Nucleus accumbens (tissue), 56 donors: ENCODE data around the gene SPESP1.
"Not testable (repeated sequence)": the region's sequence is repeated elsewhere in the genome, so short reads cannot be mapped to it uniquely, and the experiment has no call there.

Experiments
- DNase-seq, 56 donors: peaks; one replicate each; lab custom pipeline; 2025; lab: John Stamatoyannopoulos, UW

SPESP1 gene

DNA sequence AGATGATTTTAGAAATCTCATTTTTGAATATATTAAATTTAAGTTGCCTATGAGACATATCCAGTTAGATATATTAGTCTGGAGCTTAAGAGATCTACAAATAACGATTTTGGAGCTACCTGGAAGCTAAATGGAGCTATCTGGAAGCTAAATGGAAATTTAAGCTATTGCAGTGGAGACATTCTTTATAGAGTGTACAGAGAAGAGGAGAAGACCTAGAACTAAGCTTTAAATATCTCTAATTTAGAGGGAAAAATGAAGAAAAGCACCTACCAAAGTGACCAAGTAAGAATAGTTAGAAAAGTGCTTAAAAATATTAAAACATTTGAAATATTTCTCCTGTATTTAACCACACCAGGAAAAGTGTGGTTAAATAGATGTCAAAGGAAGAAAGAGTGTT lies 28.3 kb downstream of the SPESP1 start:
- DNase-seq, result no peak

DNA sequence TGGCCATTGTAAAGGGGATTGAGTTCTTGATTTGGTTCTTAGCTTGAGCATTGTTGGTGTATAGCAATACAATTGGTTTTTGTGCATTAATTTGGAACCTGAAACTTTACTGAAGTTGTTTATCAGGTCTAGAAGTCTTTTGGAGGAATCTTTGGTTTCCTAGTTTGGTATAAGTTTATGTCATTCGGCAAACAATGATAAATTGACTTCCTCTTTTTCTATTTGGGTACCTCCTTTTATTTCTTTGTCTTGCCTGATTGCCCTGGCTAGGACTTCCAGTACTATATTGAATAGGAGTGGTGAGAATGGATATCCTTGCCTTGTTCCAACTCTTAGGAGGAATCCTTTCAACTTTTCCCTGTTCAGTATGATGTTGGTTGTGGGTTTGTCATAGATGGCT lies 32.1 kb downstream of the SPESP1 start:
- DNase-seq, result no peak

DNA sequence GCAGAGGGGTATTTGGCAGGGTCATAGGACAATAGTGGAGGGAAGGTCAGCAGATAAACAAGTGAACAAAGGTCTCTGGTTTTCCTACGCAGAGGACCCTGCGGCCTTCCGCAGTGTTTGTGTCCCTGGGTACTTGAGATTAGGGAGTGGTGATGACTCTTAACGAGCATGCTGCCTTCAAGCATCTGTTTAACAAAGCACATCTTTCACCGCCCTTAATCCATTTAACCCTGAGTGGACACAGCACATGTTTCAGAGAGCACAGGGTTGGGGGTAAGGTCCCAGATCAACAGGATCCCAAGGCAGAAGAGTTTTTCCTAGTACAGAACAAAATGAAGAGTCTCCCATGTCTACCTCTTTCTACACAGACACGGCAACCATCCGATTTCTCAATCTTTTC lies 33.4 kb downstream of the SPESP1 start:
- not testable (repeated sequence) for DNase-seq

DNA sequence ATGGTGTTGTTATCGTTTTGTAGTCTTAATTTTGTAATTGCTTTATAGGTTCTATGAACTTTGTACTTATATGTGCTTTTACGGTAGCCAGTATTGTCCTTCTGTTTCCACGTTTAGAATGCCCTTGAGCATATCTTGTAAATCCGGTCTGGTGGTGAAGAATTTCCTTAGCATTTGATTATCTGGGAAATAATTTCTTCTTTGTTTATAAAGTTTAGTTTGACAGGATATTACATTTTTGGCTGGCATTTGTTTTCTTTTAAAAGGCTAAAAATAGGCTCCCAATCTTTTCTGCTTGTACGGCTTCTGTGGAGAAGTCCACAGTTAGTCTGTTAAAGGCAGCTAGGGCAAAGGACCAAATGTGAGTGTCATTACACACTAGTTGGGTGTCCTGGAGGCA lies 36.7 kb downstream of the SPESP1 start:
- DNase-seq, result no peak

GRCh38 chr15:68967948-68968347 lies 37.6 kb downstream of the SPESP1 start:
- no peak for DNase-seq

- DNase-seq, result no peak
Observed at GRCh38 chr15:68969298-68969697, 39.0 kb downstream of the SPESP1 start.

DNA sequence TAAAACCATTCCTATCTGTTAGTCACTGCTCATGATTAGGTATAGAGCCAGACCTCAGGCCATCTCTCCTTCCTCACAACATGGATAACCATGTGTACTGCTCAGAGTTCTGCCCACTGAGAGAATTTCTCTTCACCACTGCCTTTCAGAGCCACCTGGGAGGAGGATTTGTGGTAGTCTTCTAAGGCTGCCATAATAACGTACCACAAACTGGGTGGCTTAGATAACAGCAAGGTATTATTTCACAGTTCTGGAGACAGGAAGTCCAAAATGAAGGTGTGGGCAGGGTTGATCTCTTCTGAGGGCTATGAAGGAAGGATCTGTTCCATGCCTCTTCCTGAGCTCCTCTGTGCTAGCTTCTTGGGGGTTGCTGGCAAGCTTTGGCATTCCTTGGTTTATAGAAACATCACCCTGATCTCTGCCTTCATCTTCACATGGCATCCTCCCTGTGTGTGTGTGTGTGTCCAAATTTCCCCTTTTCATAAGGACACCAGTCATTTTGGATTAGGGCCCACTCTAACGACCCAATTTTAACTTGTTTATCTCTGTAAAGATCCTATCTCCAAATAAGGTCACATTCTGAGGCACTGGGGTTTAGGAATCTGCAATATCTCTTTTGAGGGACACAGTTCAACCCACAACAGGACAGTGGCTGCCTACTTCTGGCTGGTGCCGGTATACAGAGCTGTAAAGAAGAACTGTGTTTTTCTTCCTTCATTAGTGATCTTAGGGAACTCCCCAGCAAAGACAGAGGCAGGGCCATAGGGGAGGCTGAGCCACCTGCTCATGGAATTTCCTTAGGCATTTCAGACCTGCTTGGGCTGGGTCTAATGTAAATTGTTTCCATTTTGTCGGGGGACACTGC lies 42.1 kb downstream of the SPESP1 start:
- DNase-seq, result no peak

GRCh38 chr15:68975651-68976160 lies 45.4 kb downstream of the SPESP1 start:
- DNase-seq, result not testable (repeated sequence)

- not testable (repeated sequence) for DNase-seq
Observed at GRCh38 chr15:68977426-68977825, 47.1 kb downstream of the SPESP1 start.

- DNase-seq, result no peak
Observed at GRCh38 chr15:68979006-68979405, 48.7 kb downstream of the SPESP1 start.

GRCh38 chr15:68979816-68980215 lies 49.5 kb downstream of the SPESP1 start:
- DNase-seq, result no peak

GRCh38 chr15:68980786-68981185 lies 50.5 kb downstream of the SPESP1 start:
- no peak for DNase-seq

DNA sequence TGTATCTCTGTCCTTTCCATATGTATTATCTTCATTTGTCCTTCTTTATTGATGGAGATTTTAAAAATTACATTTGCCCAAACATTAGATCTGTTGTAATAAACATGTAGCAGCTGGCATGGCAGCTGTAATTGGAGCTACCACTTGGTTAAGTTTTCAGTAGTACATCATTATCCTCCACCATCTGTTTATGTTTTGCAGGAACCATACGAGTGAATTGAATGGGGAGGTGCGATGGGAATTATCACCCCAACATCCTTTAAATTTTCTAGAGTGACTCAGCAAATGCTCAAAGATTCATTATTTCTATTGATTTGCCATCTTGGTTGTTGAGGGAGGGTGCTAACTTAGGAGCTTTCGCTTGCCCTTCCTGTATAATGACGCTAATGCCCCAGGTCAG lies 51.6 kb downstream of the SPESP1 start:
- DNase-seq, result no peak

GRCh38 chr15:68982976-68983563 lies 52.7 kb downstream of the SPESP1 start:
- DNase-seq, result no peak

DNA sequence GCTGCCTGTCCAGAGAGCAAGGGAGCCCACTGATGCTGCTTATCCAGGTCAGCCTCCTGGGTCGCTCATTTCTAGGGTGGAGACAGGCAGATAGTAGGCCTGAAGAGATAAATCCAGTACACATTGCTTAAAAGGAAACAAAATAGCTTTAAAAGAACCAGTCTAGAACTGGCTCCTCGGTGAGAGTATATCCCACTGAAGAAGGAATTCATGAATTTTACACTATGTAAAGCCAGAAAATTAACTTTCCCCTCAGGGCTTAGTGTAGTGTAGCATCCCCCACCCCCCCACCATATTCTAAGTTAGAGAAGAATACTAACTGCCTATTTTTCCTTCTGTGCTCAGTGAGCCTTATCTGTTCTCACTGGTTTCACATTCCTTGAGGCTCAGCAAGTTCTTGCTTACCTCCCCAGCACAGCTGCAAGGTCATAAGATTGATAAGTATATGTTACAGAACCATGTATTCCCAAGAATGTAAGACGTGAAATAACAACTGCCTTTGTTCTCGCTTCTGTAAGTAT lies 53.7 kb downstream of the SPESP1 start:
- DNase-seq, result no peak

GRCh38 chr15:68984586-68984985 lies 54.3 kb downstream of the SPESP1 start:
- DNase-seq, result no peak

DNA sequence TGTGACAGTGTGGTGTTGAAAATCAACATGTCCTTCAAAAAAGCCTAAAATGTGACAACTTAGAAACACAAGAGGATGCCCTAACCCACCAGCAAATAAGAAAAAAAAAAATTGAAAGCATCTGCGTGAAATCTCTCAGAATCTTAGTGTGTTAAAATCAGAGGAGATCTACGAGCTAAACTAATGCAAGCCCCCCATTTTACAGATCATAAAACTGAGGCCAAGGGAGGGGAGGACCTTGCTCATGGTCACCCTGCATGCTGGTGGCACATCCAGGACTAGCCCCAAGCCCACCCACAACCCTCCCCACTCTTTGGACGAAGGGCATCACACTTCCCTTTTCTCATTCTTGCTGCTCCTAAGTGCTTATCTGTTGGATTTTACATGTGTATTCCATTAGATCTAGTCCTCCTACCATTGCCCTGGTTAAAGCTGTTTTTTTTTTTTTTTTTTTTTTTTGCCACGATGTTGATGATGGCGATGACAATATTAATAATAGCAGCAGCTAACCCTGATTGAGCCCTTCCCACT lies 55.1 kb downstream of the SPESP1 start:
- DNase-seq, result no peak

- DNase-seq, result no peak
Observed at GRCh38 chr15:68986322-68986721, 56.0 kb downstream of the SPESP1 start.

DNA sequence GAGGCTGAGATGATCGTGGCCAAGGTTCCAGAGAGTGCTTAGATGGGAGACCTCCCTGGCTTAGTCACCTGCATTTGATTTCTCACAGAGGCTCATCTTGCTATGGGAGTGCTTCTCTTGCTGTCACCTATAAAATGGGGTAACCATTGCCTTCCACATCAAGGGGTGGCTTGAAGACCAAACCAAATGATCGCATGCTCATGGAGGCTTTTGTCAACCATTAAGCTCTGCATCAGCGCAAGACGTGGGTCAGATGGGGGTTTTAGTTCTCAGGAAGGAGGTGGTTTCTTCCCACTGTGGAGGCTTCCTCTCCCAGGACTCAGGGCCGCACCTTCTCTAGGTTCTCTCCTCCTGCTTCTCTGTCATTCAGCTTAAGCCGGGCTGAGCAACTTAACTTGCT lies 56.8 kb downstream of the SPESP1 start:
- DNase-seq, result no peak

DNA sequence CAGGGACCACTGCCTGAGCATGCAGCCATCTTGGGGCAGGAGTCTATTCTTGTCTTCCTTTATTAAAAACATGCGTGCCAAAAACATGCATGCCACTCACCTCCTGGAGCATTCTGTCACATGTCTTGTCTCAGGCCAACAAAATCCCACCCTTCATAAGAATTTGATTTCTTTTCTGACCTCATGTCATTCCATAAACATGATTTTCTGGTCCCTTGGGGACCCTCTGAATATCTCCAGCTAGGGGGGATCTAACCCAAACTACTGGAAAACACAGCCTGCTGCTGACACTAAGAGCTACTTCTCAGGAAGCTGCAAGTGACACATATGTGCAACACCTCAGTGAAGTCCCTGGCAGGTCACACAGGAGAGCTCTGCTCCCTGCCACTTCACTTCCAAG lies 57.4 kb downstream of the SPESP1 start:
- DNase-seq, result no peak

DNA sequence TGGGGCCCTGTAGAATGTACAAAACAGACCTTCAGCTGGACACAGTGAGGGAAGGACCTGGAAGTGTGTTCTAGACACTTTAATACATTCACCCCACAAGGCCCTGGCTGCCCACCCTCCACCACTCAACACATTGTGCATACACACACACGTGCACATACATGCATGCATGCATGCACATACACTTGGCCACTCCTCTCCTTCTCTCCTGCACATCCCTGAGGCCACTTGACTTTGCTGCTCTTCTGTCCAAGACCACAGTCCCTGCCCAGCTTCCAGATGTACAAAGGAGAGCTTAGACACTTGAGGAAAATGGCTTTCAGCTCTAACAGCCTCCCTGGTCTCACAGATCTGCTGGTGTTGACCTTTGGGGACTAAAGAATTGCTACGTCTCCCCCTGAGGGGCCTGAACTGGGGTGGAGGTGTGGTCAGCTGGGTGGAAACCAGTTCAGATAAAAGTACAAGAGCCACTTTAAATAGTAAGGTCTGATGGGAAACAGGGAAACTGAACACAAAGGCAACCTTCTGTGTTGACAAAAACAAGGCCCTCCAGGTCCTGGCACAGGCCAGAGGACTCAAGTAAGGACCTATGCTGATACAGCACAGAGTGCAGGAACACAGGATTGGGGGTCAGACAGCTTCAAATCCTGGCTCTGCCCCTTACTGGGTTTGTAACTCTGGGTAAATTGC lies 59.4 kb downstream of the SPESP1 start:
- DNase-seq, result no peak
